ENCODE data around the gene CALHM1. TPM values are rescaled to one million over a fixed set of nuclear protein-coding genes. Genes with fewer than 3 reads are reported as not detected.

The CALHM1 gene
- total RNA-seq, 1 donor from 2014 or later = not detected

DNA sequence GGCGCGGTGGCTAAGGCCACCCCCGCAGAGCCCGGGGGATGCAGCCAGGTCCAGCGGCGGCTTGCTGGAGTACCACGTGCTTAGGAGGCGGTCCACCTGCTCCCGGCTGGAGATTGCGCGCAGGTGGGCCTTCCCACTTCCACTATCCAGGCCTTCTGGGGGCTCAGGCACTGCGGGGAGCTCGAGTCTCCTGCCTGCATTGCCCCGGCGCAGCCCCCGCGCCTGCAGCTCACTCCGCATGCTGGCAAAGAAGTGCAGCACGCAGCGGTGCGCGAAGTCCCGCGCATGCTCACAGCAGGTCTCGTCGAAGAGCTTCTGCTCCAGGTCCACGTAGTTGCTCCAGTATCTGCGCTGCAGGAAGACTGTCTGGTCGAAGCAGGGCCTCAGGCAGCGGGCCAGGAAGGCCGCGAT is 14.6 kb upstream of the CALHM1 start:
- intact Hi-C loops (cut with DNase I) = no loop called here
- DNase-seq = no peak
- no peaks in the 10 kb centered on the region for H3K9me3 ChIP-seq

DNA sequence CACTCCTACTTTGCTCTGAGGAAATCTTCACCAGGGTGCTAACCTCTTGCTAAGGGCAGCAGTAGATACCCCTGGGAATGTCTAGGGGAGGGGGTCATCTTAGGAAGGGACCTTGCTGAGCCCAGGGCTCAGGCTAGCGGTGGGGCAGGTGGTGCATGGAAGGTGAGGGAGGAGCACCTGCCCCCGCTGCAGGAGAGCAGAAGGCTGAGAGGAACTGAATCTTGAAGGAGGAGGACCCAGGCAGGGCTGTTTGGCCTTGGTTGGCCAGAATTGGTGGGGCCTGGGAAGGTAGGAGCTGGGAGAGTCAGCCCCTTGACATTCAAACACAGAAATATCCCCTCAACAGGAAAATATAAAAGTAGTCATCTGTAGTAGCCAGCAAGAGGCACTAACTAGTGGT is 13.3 kb upstream of the CALHM1 start:
- intact Hi-C loops (cut with DNase I) = no loop called here
- peak overlapping the region; percentile 44 for H3K27ac ChIP-seq
- H3K9me3 ChIP-seq = no peaks in the 10 kb centered on the region
- no peaks in the 10 kb centered on the region for H3K4me1 ChIP-seq
- no peaks in the 10 kb centered on the region for H3K36me3 ChIP-seq
- TF ChIP-seq, protein P1, sequence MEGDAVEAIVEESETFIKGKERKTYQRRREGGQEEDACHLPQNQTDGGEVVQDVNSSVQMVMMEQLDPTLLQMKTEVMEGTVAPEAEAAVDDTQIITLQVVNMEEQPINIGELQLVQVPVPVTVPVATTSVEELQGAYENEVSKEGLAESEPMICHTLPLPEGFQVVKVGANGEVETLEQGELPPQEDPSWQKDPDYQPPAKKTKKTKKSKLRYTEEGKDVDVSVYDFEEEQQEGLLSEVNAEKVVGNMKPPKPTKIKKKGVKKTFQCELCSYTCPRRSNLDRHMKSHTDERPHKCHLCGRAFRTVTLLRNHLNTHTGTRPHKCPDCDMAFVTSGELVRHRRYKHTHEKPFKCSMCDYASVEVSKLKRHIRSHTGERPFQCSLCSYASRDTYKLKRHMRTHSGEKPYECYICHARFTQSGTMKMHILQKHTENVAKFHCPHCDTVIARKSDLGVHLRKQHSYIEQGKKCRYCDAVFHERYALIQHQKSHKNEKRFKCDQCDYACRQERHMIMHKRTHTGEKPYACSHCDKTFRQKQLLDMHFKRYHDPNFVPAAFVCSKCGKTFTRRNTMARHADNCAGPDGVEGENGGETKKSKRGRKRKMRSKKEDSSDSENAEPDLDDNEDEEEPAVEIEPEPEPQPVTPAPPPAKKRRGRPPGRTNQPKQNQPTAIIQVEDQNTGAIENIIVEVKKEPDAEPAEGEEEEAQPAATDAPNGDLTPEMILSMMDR (IDR thresholded peaks at IDR 0.05) = no peak
- ATAC-seq (no peak), DNase-seq (no peak)
- no peak overlapping the region for H3K4me3 ChIP-seq
- H3K27me3 ChIP-seq = no peaks in the 10 kb centered on the region

More for the DNA sequence above, 14.6 kb upstream of the CALHM1 start:
- Histone ChIP-seq H3K27me3 (no peaks in the 10 kb centered on the region), H3K4me3 (no peak overlapping the region), H3K27ac (no peak overlapping the region), H3K4me1 (no peaks in the 10 kb centered on the region), H3K36me3 (no peaks in the 10 kb centered on the region)
- TF ChIP-seq, protein P1 (IDR thresholded peaks at IDR 0.05) = no peak
- ATAC-seq = no peak

DNA sequence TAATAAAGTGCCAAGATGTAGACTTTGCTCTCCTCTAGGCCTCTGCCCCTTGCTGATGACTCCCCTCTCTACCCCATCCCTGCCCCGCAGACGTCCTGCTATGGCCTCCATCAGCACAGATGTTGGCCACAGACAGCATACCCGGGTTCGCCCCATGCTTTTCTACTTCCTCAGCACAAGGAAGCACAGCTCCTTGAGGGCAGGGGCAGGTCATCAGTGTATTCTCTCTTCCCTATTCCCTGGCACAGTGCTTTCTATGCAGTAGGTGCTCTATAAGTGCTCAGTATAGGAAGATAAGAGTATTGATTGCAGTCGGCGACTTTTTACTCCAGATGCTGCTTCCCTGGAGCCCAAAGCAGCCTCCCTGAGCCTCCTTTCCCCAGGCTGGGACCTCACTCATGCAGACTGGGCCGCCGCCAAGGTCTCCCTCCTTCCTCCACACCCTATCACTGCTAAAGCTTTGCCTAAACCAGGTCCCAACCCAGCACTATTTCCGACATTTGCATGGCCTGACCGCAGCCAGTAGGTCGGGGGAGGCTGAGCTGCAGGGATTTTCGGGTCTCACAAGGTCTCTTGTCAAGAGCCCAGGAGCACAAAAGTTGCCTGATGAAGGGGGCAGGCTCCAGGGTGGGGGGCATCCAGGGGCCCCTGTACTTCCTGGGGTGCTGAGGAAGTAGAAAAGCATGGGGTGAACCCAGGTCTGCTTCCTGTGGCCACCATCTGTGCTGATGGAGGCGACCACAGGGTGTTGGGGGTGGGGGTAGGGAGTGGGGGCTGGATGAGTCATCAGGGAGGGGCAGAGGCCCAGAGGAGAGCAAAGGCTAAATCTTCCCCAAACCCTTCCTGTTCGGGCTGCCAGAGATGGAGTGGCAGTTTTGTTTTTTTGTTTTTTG is 12.3 kb upstream of the CALHM1 start:
- Histone ChIP-seq H3K27ac (peak overlapping the region; percentile 44), H3K4me1 (no peaks in the 10 kb centered on the region), H3K9me3 (no peaks in the 10 kb centered on the region), H3K4me3 (no peak overlapping the region), H3K36me3 (no peaks in the 10 kb centered on the region), H3K27me3 (no peaks in the 10 kb centered on the region)
- DNase-seq (peak; percentile 77), ATAC-seq (peak; percentile 89)
- intact Hi-C loops (cut with DNase I) = no loop called here
- TF ChIP-seq, protein P1 (IDR thresholded peaks at IDR 0.05) = no peak

DNA sequence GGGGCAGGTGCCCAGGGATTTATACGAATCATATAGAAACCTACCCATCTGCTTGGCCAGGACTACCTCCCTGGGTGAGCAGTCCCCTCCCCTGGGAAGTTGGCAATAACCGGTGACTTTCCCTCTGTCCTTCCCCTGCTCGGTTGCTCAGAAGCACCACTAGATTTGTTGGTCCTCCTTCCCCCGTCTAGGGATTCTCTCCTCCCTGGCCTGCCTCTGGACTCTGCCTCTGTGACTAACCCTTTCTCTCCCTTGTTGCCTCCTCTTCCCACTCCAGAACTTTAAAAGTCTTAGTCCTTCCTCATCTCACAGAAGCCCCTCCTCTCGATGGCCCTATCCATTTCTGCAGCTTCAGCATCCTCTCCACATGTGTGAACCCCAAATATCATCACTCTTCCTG is 10.5 kb upstream of the CALHM1 start:
- intact Hi-C loops (cut with DNase I) = no loop called here
- H3K4me1 ChIP-seq = no peaks in the 10 kb centered on the region
- ATAC-seq = no peak
- H3K27ac ChIP-seq = no peak overlapping the region
- H3K4me3 ChIP-seq = no peak overlapping the region
- no peak for DNase-seq
- no peaks in the 10 kb centered on the region for H3K36me3 ChIP-seq
- H3K9me3 ChIP-seq = no peaks in the 10 kb centered on the region
- no peaks in the 10 kb centered on the region for H3K27me3 ChIP-seq
- TF ChIP-seq, protein P1 (IDR thresholded peaks at IDR 0.05) = no peak

DNA sequence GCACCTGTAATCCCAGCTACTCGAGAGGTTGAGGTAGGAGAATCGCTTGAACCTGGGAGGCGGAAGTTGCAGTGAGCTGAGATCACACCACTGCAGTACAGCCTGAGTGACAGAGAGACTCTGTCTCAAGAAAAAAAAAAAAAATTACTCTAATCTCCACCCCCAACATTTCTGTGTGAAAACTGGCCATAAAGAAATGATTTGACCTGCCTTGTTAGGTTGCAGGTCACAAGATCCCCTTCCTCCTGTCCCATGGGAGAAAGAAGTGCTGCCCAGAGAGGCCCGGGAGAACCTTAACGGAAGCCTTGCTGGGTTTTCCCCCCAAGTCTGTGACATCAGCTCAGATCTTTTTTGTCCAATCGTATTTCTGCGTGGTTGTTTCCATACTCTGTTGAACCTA is 8.7 kb upstream of the CALHM1 start:
- Histone ChIP-seq H3K27me3 (no peaks in the 10 kb centered on the region), H3K36me3 (no peaks in the 10 kb centered on the region), H3K4me1 (no peaks in the 10 kb centered on the region), H3K4me3 (no peak overlapping the region), H3K9me3 (no peaks in the 10 kb centered on the region), H3K27ac (no peak overlapping the region)
- TF ChIP-seq, protein P1 (IDR thresholded peaks at IDR 0.05) = no peak
- DNase-seq (no peak), ATAC-seq (no peak)
- intact Hi-C loops (cut with DNase I) = no loop called here

Data from upper lobe of right lung (tissue), 1 donor.